Activated CD4-positive, CD25-positive, alpha-beta regulatory T cell treated with anti-CD3 and anti-CD28 coated beads, Interleukin-2, amount 50 U/mL, for 16 hours (primary cell): Measurements from ENCODE around the gene SLC2A2.
"Not testable (repeated sequence)": the region's sequence is repeated elsewhere in the genome, so short reads cannot be mapped to it uniquely, and the experiment has no call there.

ENCODE experiments used
- DNase-seq: peaks from one replicate; pipeline ENCODE4 v3.0.0-alpha.2; 2020; ENCODE audit warnings: low read depth, low spot score

Gene SLC2A2

GRCh38 chr3:170988378-170988777 is 38.1 kb downstream of the SLC2A2 start:
- no peak for DNase-seq

GRCh38 chr3:170985304-170985703 is 41.2 kb downstream of the SLC2A2 start:
- DNase-seq = no peak

GRCh38 chr3:170982733-170983132 is 43.8 kb downstream of the SLC2A2 start:
- no peak for DNase-seq

- no peak for DNase-seq
Measured at GRCh38 chr3:170980399-170980798, 46.1 kb downstream of the SLC2A2 start.

- DNase-seq = no peak
Measured at GRCh38 chr3:170977949-170978745, 48.4 kb downstream of the SLC2A2 start.

GRCh38 chr3:170976190-170976519 is 50.4 kb downstream of the SLC2A2 start:
- no peak for DNase-seq

- no peak for DNase-seq
Measured at GRCh38 chr3:170975283-170976189, 51.0 kb downstream of the SLC2A2 start.

- no peak for DNase-seq
Measured at GRCh38 chr3:170974872-170975271, 51.6 kb downstream of the SLC2A2 start.

- not testable (repeated sequence) for DNase-seq
Measured at GRCh38 chr3:170972917-170973316, 53.6 kb downstream of the SLC2A2 start.

- DNase-seq = no peak
Measured at GRCh38 chr3:170967126-170967525, 59.4 kb downstream of the SLC2A2 start.

GRCh38 chr3:170966495-170966894 is 60.0 kb downstream of the SLC2A2 start:
- DNase-seq = no peak

GRCh38 chr3:170962411-170962810 is 64.1 kb downstream of the SLC2A2 start:
- no peak for DNase-seq

- no peak for DNase-seq
Measured at GRCh38 chr3:170961616-170962400, 64.7 kb downstream of the SLC2A2 start.

- no peak for DNase-seq
Measured at GRCh38 chr3:170959457-170959856, 67.1 kb downstream of the SLC2A2 start.

GRCh38 chr3:170956647-170957046 is 69.9 kb downstream of the SLC2A2 start:
- no peak for DNase-seq

GRCh38 chr3:170953736-170954135 is 72.8 kb downstream of the SLC2A2 start:
- no peak for DNase-seq

- no peak for DNase-seq
Measured at GRCh38 chr3:170953229-170953628, 73.3 kb downstream of the SLC2A2 start.

- no peak for DNase-seq
Measured at GRCh38 chr3:170949211-170949610, 77.3 kb downstream of the SLC2A2 start.

GRCh38 chr3:170947018-170947769 is 79.3 kb downstream of the SLC2A2 start:
- no peak for DNase-seq
